GM19238 (cell line): Measurements from ENCODE around the gene EIF4E3.

ENCODE experiments used
- DNase-seq: peaks from one replicate; pipeline ENCODE4 v3.0.0; 2011; ENCODE audit warnings: low spot score; ENCODE audit not compliant: insufficient read length

Gene EIF4E3

GRCh38 chr3:71690341-71690841 is 34.8 kb downstream of the EIF4E3 start:
- DNase-seq = no peak

- DNase-seq = no peak
These were observed 35.9 kb downstream of the EIF4E3 start for GRCh38 chr3:71689291-71689690.

DNA sequence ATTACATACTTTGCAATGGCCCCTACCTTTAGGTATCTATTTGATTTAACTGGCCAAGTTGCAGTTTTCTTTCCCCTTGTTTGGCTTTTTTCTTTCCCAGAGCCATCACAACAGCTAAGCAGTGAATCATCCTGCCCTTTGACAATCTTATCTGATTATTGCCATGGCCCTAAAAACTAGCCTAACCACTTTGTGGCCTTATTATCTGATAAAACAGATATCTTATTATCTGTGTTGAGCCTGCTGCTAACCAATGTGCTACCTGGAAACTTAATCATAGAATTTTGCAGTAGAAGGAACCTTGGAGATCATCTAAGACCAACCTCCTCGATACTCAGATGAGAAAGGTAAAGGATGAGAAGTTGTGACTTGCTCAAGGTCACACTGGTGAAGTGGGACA is 37.1 kb downstream of the EIF4E3 start:
- DNase-seq = no peak

- no peak for DNase-seq
These were observed 39.5 kb downstream of the EIF4E3 start for GRCh38 chr3:71685686-71686085.

- no peak for DNase-seq
These were observed 40.3 kb downstream of the EIF4E3 start for GRCh38 chr3:71684757-71685386.

GRCh38 chr3:71684046-71684756 is 41.0 kb downstream of the EIF4E3 start:
- DNase-seq = no peak

DNA sequence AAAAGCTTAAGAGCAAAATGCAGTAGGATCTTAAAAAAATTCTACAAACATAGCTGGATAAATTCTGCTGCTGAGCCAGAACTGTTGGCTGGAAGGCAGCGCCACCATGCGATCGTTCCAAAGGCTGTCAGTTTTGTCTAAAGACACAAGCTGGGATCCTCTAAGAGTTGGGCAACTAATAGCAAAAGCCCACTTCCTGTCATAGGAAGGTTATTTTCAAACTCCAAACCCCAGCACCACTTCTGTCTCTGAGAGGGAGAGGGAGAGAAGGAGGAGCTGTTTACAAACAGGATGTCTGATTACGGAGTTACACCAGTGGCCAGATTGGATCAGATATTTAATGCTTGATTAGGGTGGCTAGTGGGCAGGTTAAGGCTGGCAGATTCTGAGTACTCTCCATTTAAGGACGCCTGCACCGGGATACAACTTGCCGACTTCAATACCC is 44.0 kb downstream of the EIF4E3 start:
- DNase-seq = peak; percentile 6

- DNase-seq = no peak
These were observed 44.6 kb downstream of the EIF4E3 start for GRCh38 chr3:71680603-71681002.

GRCh38 chr3:71676931-71677330 is 48.3 kb downstream of the EIF4E3 start:
- no peak for DNase-seq

GRCh38 chr3:71673486-71673885 is 51.7 kb downstream of the EIF4E3 start:
- no peak for DNase-seq

DNA sequence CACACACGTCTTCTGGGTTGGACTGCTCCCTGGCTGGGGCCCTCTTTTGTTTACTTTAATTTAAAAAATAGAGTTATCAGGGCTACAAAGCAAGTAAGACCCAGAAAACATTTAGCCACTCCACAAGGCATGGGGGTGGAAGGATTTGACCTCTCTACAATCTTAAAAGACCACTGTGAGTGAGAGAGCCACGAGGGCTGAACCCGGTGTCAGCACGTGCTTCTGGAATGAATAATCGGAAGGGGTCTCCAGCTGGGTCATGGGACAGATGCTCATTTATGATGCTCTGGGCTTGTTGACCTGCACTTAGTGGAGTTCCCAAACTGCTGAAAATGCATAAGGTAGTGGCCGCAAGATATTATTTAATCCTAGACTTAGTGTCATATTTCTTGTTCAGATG is 52.4 kb downstream of the EIF4E3 start:
- DNase-seq = no peak

- DNase-seq = no peak
These were observed 52.9 kb downstream of the EIF4E3 start for GRCh38 chr3:71672340-71672739.

- DNase-seq = no peak
These were observed 53.9 kb downstream of the EIF4E3 start for GRCh38 chr3:71671216-71671845.

DNA sequence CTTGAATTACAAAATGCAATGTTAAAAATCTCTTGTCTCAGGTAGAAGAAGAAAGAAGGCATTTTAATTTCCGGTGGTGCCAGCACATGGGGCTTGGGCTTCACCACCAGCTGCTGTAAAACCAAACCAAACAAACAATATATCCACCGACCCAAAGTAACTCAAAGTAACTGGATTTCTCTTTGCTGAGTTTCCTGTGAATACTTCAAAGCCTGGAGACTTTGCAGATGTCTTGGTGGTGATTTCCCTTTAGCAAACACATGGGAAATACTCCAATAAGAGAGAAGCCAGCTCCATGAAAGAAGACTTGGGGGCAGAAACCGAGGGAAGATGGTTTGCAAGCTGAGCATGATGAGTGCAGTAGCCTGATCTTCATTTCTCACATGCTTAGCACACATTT is 62.6 kb downstream of the EIF4E3 start:
- no peak for DNase-seq

- no peak for DNase-seq
These were observed 63.1 kb downstream of the EIF4E3 start for GRCh38 chr3:71662056-71662455.

- DNase-seq = no peak
These were observed 65.2 kb downstream of the EIF4E3 start for GRCh38 chr3:71659864-71660591.

- DNase-seq = no peak
These were observed 67.2 kb downstream of the EIF4E3 start for GRCh38 chr3:71657831-71658530.

DNA sequence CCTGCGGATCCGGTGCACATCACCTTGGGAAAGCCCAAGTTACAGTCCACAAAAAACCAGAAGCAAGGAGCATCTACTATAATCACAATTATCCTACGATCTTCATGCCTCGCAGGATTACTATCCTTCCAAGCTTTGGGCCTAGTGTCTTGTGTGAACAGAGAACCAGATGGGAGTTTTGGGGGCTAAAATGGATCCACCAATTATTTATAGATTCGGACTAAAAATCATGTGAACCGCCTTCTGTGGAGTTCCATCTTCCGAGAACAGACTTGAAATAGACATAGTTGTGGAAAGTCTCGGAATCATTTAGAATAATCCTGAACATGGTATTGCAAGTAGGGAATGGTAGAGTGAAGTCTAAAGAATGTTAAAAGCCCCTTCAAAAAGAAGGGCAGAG is 70.1 kb downstream of the EIF4E3 start:
- no peak for DNase-seq

DNA sequence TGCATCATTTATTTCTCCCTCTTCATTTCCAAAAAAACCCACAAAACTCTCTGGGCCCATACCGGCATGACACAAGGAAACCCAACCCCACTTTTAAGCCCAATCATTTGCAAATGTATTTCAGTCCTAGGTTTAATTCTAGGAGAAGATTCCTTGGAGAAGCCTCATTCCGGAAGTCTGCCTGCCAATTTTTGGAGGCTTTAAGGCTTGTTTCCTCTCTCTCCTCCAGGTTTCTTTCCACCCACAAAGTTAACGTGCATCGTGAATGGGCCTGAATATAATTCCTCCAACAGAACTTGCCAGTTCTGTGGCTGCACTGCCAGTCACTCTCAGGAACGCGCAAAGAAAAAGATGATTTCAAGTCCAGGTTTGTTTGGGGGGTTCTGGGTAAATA is 71.8 kb downstream of the EIF4E3 start:
- DNase-seq = no peak

- DNase-seq = peak; percentile 5
These were observed 72.3 kb downstream of the EIF4E3 start for GRCh38 chr3:71652781-71653413.

DNA sequence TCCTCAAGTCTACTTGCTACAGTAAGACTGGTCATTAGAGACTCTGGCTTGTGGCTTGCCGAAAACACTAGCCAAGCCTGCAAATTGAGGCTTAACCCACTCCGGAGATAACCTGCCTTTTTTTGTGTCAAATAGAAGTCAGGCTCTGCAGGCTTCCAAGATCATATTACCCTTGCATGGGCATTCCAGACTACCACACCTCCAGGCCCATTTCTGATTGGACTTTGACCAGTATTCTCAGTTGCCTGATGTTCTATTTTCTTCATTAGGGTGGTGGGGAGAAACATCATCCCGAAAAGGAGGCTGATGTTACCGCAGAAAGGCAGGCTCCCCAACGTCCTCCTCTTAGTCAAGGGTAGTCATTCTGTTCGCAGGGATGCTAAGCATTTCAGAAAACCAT is 73.6 kb downstream of the EIF4E3 start:
- DNase-seq = no peak
